HCT116 (cell line): ENCODE data around the gene KCTD15. TPM values are rescaled to one million over a fixed set of nuclear protein-coding genes. Genes with fewer than 3 reads are reported as not detected.

Source experiments
- ATAC-seq: fragments of 200-7000 bp; cut with Tn5 transposase; 2 replicates; pipeline ENCODE4 v1.9.1; 2020; ENCODE audit warnings: mild to moderate bottlenecking, moderate library complexity
- BruUV-seq: library from RNA; stranded (reverse); fragments of 400-500 nt; replicated peaks from 2 replicates; lab custom pipeline; 2021; lab: Mats Ljungman, UMichigan
- CTCF ChIA-PET: fragments of 300-600 bp; sonication (Branson Sonifier 250); formaldehyde crosslinking; loops from one replicate; lab custom pipeline; 2021; ENCODE audit warnings: antibody characterized with exemption; lab: Charles Lee
- POLR2A ChIA-PET: fragments of 300-600, 350-600 bp; sonication (Branson Sonifier 250); formaldehyde crosslinking; loops from one replicate; lab custom pipeline; 2021; ENCODE audit warnings: antibody characterized with exemption; lab: Charles Lee
- RAD21 ChIA-PET, 2 experiments: fragments of 300-600 bp; sonication (Branson Sonifier 250); formaldehyde crosslinking; loops; one replicate each; lab custom pipeline; 2023; ENCODE audit warnings: low total read pairs in 2 of 2; ENCODE audit not compliant: uncharacterized antibody in 2 of 2, unreplicated experiment in 2 of 2, low non-redundant PET in 1 of 2; lab: Charles Lee
- DNase-seq: peaks from one replicate; pipeline ENCODE4 v3.0.0-alpha.2; 2010; ENCODE audit warnings: low read depth, low spot score
- H2AFZ ChIP-seq: fragments of 200-600 bp; shearing (Covaris generic), sonication (generic); 2 replicates; pipeline ENCODE4 v1.6.1; 2017; ENCODE audit warnings: low read depth, mixed run types, mixed read lengths, antibody characterized with exemption, low read length; ENCODE audit not compliant: poor library complexity, severe bottlenecking
- H3K27ac ChIP-seq: 2 replicates; pipeline ENCODE4 v1.5.1; 2012; ENCODE audit warnings: low read depth, low read length
- H3K27me3 ChIP-seq: fragments of 200-600 bp; sonication (generic); 2 replicates; pipeline ENCODE4 v1.6.1; 2016; ENCODE audit warnings: mixed run types, low read length, mixed read lengths; ENCODE audit not compliant: insufficient read depth
- H3K36me3 ChIP-seq, 2 experiments: fragments of 200-500 bp in 1 of 2; fragments of 200-600 bp in 1 of 2; sonication (Bioruptor generic) in 1 of 2; sonication (generic) in 1 of 2; 2 replicates each; pipeline versions ENCODE4 v1.5.1 to v1.6.1; 2014 to 2016; ENCODE audit warnings: low read length in 2 of 2, inconsistent platforms in 1 of 2, mixed read lengths in 1 of 2, mixed run types in 1 of 2; ENCODE audit not compliant: insufficient read depth in 2 of 2, control insufficient read depth in 1 of 2
- H3K4me1 ChIP-seq, 2 experiments: fragments of 200-600 bp in 1 of 2; sonication (generic) in 1 of 2; 2 replicates each; pipeline versions ENCODE4 v1.5.1 to v1.6.1; 2012 to 2017; ENCODE audit warnings: low read length in 2 of 2, inconsistent platforms in 1 of 2, mild to moderate bottlenecking in 1 of 2, mixed read lengths in 1 of 2, mixed run types in 1 of 2, moderate library complexity in 1 of 2; ENCODE audit not compliant: insufficient read depth in 2 of 2, control insufficient read depth in 1 of 2
- H3K4me2 ChIP-seq: fragments of 200-600 bp; sonication (generic); 2 replicates; pipeline ENCODE4 v1.6.1; 2017; ENCODE audit warnings: mixed run types, low read length, mixed read lengths
- H3K4me3 ChIP-seq, 2 experiments: fragments of 200-600 bp in 1 of 2; sonication (generic) in 1 of 2; replicated peaks in 1 of 2; 2 replicates each; pipeline ENCODE4 v1.5.1; 2011 to 2016; ENCODE audit warnings: low read length in 2 of 2, control low read depth in 1 of 2, low read depth in 1 of 2, mild to moderate bottlenecking in 1 of 2, mixed read lengths in 1 of 2, mixed run types in 1 of 2
- H3K79me2 ChIP-seq: fragments of 200-600 bp; sonication (generic); 2 replicates; pipeline ENCODE4 v1.6.1; 2017; ENCODE audit warnings: mild to moderate bottlenecking, mixed run types, low read length, moderate library complexity, mixed read lengths; ENCODE audit not compliant: insufficient read depth
- H3K9ac ChIP-seq: fragments of 200-600 bp; sonication (generic); 2 replicates; pipeline ENCODE4 v1.6.1; 2016; ENCODE audit warnings: low read length, mixed read lengths
- H3K9me2 ChIP-seq: fragments of 200-600 bp; sonication (generic), shearing (Covaris generic); 2 replicates; pipeline ENCODE4 v1.6.1; 2017; ENCODE audit warnings: mixed run types, mild to moderate bottlenecking, moderate library complexity; ENCODE audit not compliant: insufficient read depth
- H3K9me3 ChIP-seq, 2 experiments: fragments of 200-500 bp in 1 of 2; fragments of 200-600 bp in 1 of 2; sonication (Bioruptor generic) in 1 of 2; sonication (generic) in 1 of 2; 2 replicates each; pipeline ENCODE4 v1.6.1; 2014 to 2017; ENCODE audit warnings: low read length in 2 of 2, mixed read lengths in 2 of 2, inconsistent platforms in 1 of 2, low read depth in 1 of 2, mild to moderate bottlenecking in 1 of 2, mixed run types in 1 of 2, moderate library complexity in 1 of 2; ENCODE audit not compliant: control insufficient read depth in 1 of 2, insufficient read depth in 1 of 2
- H4K20me1 ChIP-seq: fragments of 200-600 bp; sonication (generic), shearing (Covaris generic); 2 replicates; pipeline ENCODE4 v1.6.1; 2017; ENCODE audit warnings: mixed run types, mild to moderate bottlenecking, moderate library complexity; ENCODE audit not compliant: insufficient read depth
- ATF3 ChIP-seq: IDR thresholded peaks from 2 replicates; pipeline ENCODE4 v1.6.1; 2012
- CEBPB ChIP-seq: IDR thresholded peaks from 2 replicates; pipeline ENCODE4 v1.6.1; 2012; ENCODE audit warnings: low read depth
- CTCF ChIP-seq, 3 experiments: fragments of 200-600 bp in 1 of 3; sonication (generic) in 1 of 3; IDR thresholded peaks in 2 of 3; conservative IDR thresholded peaks in 1 of 3; 2 replicates each; pipeline ENCODE4 v1.5.1; 2012 to 2017; ENCODE audit warnings: low read depth in 2 of 3, low read length in 2 of 3, antibody characterized with exemption in 1 of 3, borderline replicate concordance in 1 of 3, control low read depth in 1 of 3, mild to moderate bottlenecking in 1 of 3, mixed read lengths in 1 of 3, mixed run types in 1 of 3, moderate library complexity in 1 of 3; ENCODE audit not compliant: insufficient read depth in 1 of 3
- ELF1 ChIP-seq: IDR thresholded peaks from 2 replicates; pipeline ENCODE4 v1.6.1; 2012; ENCODE audit warnings: low read depth, borderline replicate concordance
- EZH2 ChIP-seq: fragments of 200-600 bp; sonication (generic); IDR thresholded peaks from 2 replicates; pipeline ENCODE4 v1.6.1; 2017; ENCODE audit warnings: antibody characterized with exemption, mixed run types
- FOSL1 ChIP-seq: IDR thresholded peaks from 2 replicates; pipeline ENCODE4 v1.6.1; 2012; ENCODE audit warnings: low read depth
- JUND ChIP-seq: IDR thresholded peaks from 2 replicates; pipeline ENCODE4 v1.6.1; 2012
- MAX ChIP-seq: IDR thresholded peaks from 2 replicates; pipeline ENCODE4 v1.6.1; 2012
- POLR2A ChIP-seq: IDR thresholded peaks from 2 replicates; pipeline ENCODE4 v1.7.0; 2011; ENCODE audit warnings: borderline replicate concordance; ENCODE audit not compliant: insufficient read depth, insufficient read length; ENCODE audit errors: extremely low read depth
- RAD21 ChIP-seq: IDR thresholded peaks from 2 replicates; pipeline ENCODE4 v1.6.1; 2012; ENCODE audit warnings: low read depth, mild to moderate bottlenecking
- SRF ChIP-seq: IDR thresholded peaks from 2 replicates; pipeline ENCODE4 v1.6.1; 2012; ENCODE audit warnings: low read depth
- YY1 ChIP-seq: IDR thresholded peaks from 2 replicates; pipeline ENCODE4 v1.6.1; 2011; ENCODE audit warnings: low read length, low read depth, moderate library complexity, mild to moderate bottlenecking; ENCODE audit not compliant: insufficient replicate concordance; ENCODE audit errors: extremely low read depth
- ZNF274 ChIP-seq: fragments of 200-500 bp; sonication (Bioruptor generic); IDR thresholded peaks from 2 replicates; pipeline ENCODE4 v1.6.1; 2014; ENCODE audit warnings: mild to moderate bottlenecking, low read depth, low read length, inconsistent platforms
- intact Hi-C: fragments of 100-400 bp; cut with micrococcal nuclease; formaldehyde crosslinking; loops from 2 replicates; pipeline ENCODE4 v1.10.0; 2022
- total RNA-seq: library from RNA; stranded (reverse); gene quantifications from one replicate; pipeline ENCODE4 v1.2.1, GENCODE V29; 2021; ENCODE audit not compliant: unreplicated experiment

The KCTD15 gene
- total RNA-seq, 1 experiment from 2014 or later: 29.2 TPM

- no peak for DNase-seq
- RAD21 ChIA-PET: no interaction called here
- no peak overlapping the region for H3K4me2 ChIP-seq
- TF ChIP-seq FOSL1: no peak
- TF ChIP-seq POLR2A: no peak
- TF ChIP-seq SRF: no peak
- TF ChIP-seq MAX: no peak
- no peak for TF ChIP-seq YY1
- intact Hi-C loops: loop anchor here (5.0 to 10.0 kb wide), 2 partner anchors 651 to 936 kb away; no protein-coding TSS in a partner anchor
- H3K9me2 ChIP-seq: no peaks in the 10 kb centered on the region
- POLR2A ChIA-PET: no interaction called here
- H3K4me1 ChIP-seq: peaks cover 0 to 4% of the 10 kb centered on the region in 2 experiments; a peak in 1 of 4 replicates
- no peak overlapping the region for H3K9ac ChIP-seq
- no peaks in the 10 kb centered on the region for H3K36me3 ChIP-seq
- H4K20me1 ChIP-seq: no peaks in the 10 kb centered on the region
- H3K79me2 ChIP-seq: no peaks in the 10 kb centered on the region
- H3K27me3 ChIP-seq: peaks cover under 1% of the 10 kb centered on the region; the same call in 1 of the 2 replicates
- no peak overlapping the region for H3K4me3 ChIP-seq
- no TSS peak for BruUV-seq
- H2AFZ ChIP-seq: no peak overlapping the region
- no peak overlapping the region for H3K27ac ChIP-seq
- H3K9me3 ChIP-seq: no peaks in the 10 kb centered on the region
- CTCF ChIA-PET: interaction anchor here (1.3 to 4.4 kb wide), 2 partner anchors 320 to 321 kb away, joined by 5 to 158 read pairs; no protein-coding TSS in a partner anchor
- ATAC-seq: no peak
Observed at GRCh38 chr19:33775731-33776487, 20.8 kb upstream of the KCTD15 start.

GRCh38 chr19:33777351-33777750 is 19.3 kb upstream of the KCTD15 start:
- Histone ChIP-seq H4K20me1 (no peaks in the 10 kb centered on the region), H3K27me3 (no peaks in the 10 kb centered on the region), H3K36me3 (no peaks in the 10 kb centered on the region), H3K9ac (no peak overlapping the region), H3K4me1 (peaks cover 0 to 4% of the 10 kb centered on the region in 2 experiments; a peak in 1 of 4 replicates), H3K9me2 (no peaks in the 10 kb centered on the region), H3K9me3 (no peaks in the 10 kb centered on the region), H3K4me3 (no peak overlapping the region), H3K27ac (no peak overlapping the region), H2AFZ (no peak overlapping the region), H3K79me2 (no peaks in the 10 kb centered on the region), H3K4me2 (no peak overlapping the region)
- CTCF ChIA-PET: interaction anchor here (0.6 to 4.4 kb wide), 37 partner anchors 9 to 936 kb away, joined by 3 to 158 read pairs (median 4); partner anchors contain the start of gene KCTD15
- ATAC-seq (no peak), DNase-seq (no peak)
- intact Hi-C loops: loop anchor here (5.0 to 10.0 kb wide), 2 partner anchors 653 to 935 kb away; no protein-coding TSS in a partner anchor
- BruUV-seq: no TSS peak
- POLR2A ChIA-PET: interaction anchor here (0.6 to 1.6 kb wide), 3 partner anchors 318 to 368 kb away, joined by 3 to 12 read pairs (median 3); no protein-coding TSS in a partner anchor
- RAD21 ChIA-PET: interaction anchor here (1.2 to 1.8 kb wide), 6 partner anchors 14 to 361 kb away, joined by 3 to 31 read pairs (median 6); no protein-coding TSS in a partner anchor
- TF ChIP-seq JUND: no peak
- no peak for TF ChIP-seq ELF1
- TF ChIP-seq ZNF274: no peak
- no peak for TF ChIP-seq RAD21
- no peak for TF ChIP-seq YY1
- TF ChIP-seq CTCF (IDR thresholded peaks at IDR 0.05 in 2 of 3, conservative IDR thresholded peaks at IDR 0.05 in 1 of 3; ENCODE audit: borderline replicate concordance in 1 of 3, insufficient read depth in 1 of 3, low read depth in 2 of 3, low read length in 2 of 3): no peak
- TF ChIP-seq EZH2: no peak
- TF ChIP-seq POLR2A: no peak
- TF ChIP-seq MAX: no peak
- no peak for TF ChIP-seq CEBPB
- no peak for TF ChIP-seq ATF3
